HG03457 (cell line): ENCODE measurements around the gene DPCD.

Source experiments
- ATAC-seq: cut with Tn5 transposase; IDR thresholded peaks from one replicate; pipeline ENCODE4 v1.9.1; 2021; ENCODE audit warnings: moderate number of reproducible peaks; ENCODE audit not compliant: unreplicated experiment

DPCD gene

DNA sequence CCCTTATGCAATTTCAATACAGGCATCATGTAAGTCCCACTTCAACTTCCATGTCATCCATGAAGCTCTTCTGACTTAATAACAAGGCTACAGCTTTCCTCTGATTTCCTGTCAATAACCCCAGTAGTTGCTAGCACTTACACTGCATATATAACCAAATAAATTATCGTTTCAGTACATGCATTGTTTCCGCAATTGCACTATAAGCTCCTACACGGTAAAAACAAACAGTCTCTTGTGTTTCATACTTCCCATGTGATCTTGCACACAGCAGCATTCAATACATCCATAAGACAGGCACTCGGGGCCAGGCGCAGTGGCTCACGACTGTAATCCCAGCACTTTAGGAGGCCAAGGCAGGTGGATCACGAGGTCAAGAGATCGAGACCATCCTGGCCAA is 65.4 kb downstream of the DPCD start:
- ATAC-seq, result no peak

DNA sequence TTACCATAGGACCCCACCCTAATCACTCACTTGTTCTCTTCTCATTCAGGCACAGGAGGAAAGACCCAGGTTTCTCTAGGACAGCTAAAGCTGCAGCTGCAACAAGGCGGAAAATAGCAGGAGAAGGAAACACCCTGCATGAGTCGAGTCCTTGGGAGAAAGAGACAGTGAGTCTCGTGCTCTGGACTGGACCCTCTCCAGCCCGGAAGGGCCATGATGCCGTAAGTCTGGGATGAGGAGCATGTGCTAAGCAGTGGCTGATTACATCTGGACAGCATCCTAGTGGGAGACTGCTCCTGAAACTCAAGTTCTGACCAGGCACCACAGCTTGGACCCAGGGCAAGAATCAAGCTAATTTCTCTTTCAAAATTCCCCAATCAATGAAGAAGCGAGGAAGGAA is 67.4 kb downstream of the DPCD start:
- no peak for ATAC-seq

DNA sequence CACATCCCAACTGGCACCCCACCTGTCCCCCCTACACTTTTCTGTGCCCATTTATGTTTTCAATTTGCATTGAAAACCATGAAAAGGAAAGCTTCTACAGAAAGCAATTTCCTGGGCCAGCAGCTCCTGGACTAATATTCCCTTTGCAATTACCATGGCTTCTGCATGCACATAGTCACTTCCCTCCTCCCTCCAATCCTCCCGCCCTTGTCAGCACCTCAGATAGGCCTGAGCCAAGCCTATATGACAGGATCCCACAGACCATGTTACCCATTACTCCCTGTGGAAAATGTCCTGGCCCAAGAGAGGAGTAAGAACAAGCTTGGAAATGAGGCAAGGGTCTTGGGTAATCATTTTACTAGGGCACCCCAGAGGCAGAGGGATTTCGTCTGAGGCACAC is 68.8 kb downstream of the DPCD start:
- no peak for ATAC-seq

DNA sequence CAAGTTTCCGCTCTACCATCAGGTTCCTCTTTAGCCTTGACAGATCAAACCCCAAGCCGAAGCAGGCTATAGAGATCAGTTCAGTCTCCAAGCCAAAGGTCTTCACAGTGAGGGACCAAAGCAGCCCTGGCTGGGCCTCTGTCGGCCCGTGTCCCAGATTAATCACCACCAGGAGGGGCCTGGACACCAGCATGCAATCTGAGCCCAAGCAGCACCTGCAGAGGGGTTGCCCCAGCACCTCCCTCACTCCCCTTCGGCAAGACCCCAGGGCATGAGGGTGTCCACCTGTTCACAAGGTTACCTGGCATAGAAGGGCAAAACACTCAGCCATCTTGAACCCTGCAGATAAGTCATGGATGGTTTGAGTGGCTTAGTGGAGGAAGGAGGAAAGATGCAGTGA is 70.9 kb downstream of the DPCD start:
- no peak for ATAC-seq
